Left lung (tissue), 10 donors: ENCODE measurements around the gene SYCP3. TPM values are rescaled to one million over a fixed set of nuclear protein-coding genes. Genes with fewer than 3 reads are reported as not detected.

ENCODE experiments used
- ATAC-seq: fragments of 200-7000 bp; cut with Tn5 transposase; one replicate; pipeline ENCODE4 v1.9.1; 2020; ENCODE audit warnings: moderate library complexity
- DNase-seq, 4 donors: peaks; one replicate each; pipeline ENCODE4 v3.0.0-alpha.2; 2013 to 2020
- H3K27ac ChIP-seq, 2 donors: fragments of 200-600 bp; sonication (generic) in 1 of 2; one replicate each; pipeline versions ENCODE4 v1.5.0 to v1.8.0; 2020 to 2021
- H3K27me3 ChIP-seq, 2 donors: fragments of 200-600 bp; sonication (generic) in 1 of 2; one replicate each; pipeline versions ENCODE4 v1.5.0 to v1.8.0; 2020 to 2021
- H3K36me3 ChIP-seq, 2 donors: fragments of 200-600 bp; sonication (generic) in 1 of 2; one replicate each; pipeline versions ENCODE4 v1.5.0 to v1.8.0; 2020 to 2021
- H3K4me1 ChIP-seq, 2 donors: fragments of 200-600 bp; one replicate each; pipeline ENCODE4 v1.8.0; 2021
- H3K4me3 ChIP-seq, 2 donors: fragments of 200-600 bp; sonication (generic) in 1 of 2; one replicate each; pipeline versions ENCODE4 v1.5.0 to v1.8.0; 2020 to 2021; ENCODE audit warnings: mild to moderate bottlenecking in 1 of 2
- H3K9me3 ChIP-seq, 2 donors: fragments of 200-600 bp; sonication (generic) in 1 of 2; one replicate each; pipeline versions ENCODE4 v1.5.0 to v1.8.0; 2020 to 2021
- CTCF ChIP-seq, 2 donors: fragments of 200-600 bp; sonication (generic) in 1 of 2; IDR thresholded peaks; one replicate each; pipeline versions ENCODE4 v1.5.0 to v1.8.0; 2021; ENCODE audit warnings: antibody characterized with exemption in 2 of 2
- intact Hi-C, 2 donors: fragments of 100-400 bp; cut with DNase I; formaldehyde crosslinking; loops; one replicate each; pipeline versions ENCODE4 v1.11.2 to v1.14.2; 2022
- polyA plus RNA-seq, 6 donors: library from polyadenylated mRNA; unstranded; fragments of 120-200 nt; gene quantifications; one replicate each; pipeline ENCODE4 v1.2.1, GENCODE V29; 2013; ENCODE audit not compliant: insufficient read length in 6 of 6
- total RNA-seq, 2 donors: library from RNA; stranded (reverse); fragmentation: NEBNext Ultra II Directional; extraction: Animal tissue kit (Norgen Biotek cat#: 25700); gene quantifications; one replicate each; pipeline ENCODE4 v1.2.1, GENCODE V29; 2021
- donor health status: DM: no; HTN: yes; CAD: no.
- donor health status: DM: no; HTN: no; CAD: no.

Gene SYCP3
- total and polyA plus RNA-seq, 8 donors, result 0.23 to 2.5 (median 1.2) TPM

DNA sequence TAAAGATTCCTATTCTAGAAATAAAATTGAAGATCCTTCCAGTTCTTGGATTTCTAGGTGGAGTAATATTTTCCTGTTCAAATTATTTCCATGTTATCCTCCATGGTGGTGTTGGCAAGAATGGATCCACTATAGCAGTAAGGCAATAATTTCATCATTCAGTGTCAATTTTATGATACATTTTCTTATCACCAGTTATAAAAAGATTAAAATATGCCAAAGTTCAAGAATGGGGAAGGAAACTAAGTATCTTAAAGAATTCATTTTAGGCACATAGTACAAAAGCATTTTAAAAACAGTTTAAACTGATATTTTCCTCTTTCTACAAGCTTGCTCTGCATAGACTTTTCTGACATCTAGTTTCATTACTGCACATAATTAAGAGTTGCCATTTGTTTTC is 19.1 kb downstream of the SYCP3 start:
- H3K27ac ChIP-seq, result no peak overlapping the region
- intact Hi-C loops, result no loop called here
- DNase-seq (no peak), ATAC-seq (no peak)
- no peaks in the 10 kb centered on the region for H3K27me3 ChIP-seq
- TF ChIP-seq CTCF (IDR thresholded peaks at IDR 0.05), result no peak
- H3K4me3 ChIP-seq, result no peak overlapping the region
- H3K9me3 ChIP-seq, result no peaks in the 10 kb centered on the region
- H3K36me3 ChIP-seq, result peaks cover 0 to 22% of the 10 kb centered on the region in 2 donors
- no peaks in the 10 kb centered on the region for H3K4me1 ChIP-seq

- TF ChIP-seq CTCF (IDR thresholded peaks at IDR 0.05), result no peak
- intact Hi-C loops, result no loop called here
- H3K4me3 ChIP-seq, result no peak overlapping the region
Observed at GRCh38 chr12:101719566-101719965, 19.7 kb downstream of the SYCP3 start.

DNA sequence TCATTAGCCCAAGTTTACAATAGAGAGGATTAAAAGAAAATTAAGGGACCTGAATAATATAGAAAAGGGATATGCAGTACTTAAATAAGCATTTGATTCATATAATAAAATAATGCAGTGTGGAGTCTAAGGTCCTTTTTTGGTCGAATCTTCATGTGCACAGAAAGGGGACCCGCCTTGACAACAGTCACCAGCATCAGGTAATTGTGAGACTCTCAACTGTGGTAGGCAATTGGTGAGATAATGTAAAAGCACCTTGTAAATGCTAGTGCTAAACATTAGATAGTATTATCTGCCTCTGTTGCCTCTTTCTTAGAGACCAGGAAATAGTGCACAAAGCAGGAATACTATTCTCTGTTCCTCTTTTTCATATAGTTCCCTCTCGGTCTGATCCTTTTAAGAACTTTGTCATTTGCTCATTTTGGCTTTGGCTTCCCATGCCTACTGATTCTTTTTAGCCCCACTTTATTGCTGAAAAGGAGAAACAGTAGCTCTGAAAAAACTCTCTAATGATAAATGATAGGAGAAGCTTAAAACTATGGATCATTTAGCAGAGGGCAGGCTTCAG is 24.3 kb downstream of the SYCP3 start:
- peaks cover 4 to 18% of the 10 kb centered on the region in 2 donors for H3K4me1 ChIP-seq
- no peaks in the 10 kb centered on the region for H3K36me3 ChIP-seq
- no peaks in the 10 kb centered on the region for H3K9me3 ChIP-seq
- no peaks in the 10 kb centered on the region for H3K27me3 ChIP-seq
- DNase-seq (no peak), ATAC-seq (peak; percentile 23)
- intact Hi-C loops, result no loop called here
- no peak overlapping the region for H3K27ac ChIP-seq
- no peak for TF ChIP-seq CTCF (IDR thresholded peaks at IDR 0.05)
- H3K4me3 ChIP-seq, result no peak overlapping the region

More at GRCh38 chr12:101719566-101719965, 19.7 kb downstream of the SYCP3 start:
- Histone ChIP-seq H3K36me3 (peaks cover 0 to 18% of the 10 kb centered on the region in 2 donors), H3K9me3 (no peaks in the 10 kb centered on the region), H3K27me3 (no peaks in the 10 kb centered on the region), H3K27ac (no peak overlapping the region), H3K4me1 (no peaks in the 10 kb centered on the region)
- ATAC-seq, result no peak
- DNase-seq, result no peak

DNA sequence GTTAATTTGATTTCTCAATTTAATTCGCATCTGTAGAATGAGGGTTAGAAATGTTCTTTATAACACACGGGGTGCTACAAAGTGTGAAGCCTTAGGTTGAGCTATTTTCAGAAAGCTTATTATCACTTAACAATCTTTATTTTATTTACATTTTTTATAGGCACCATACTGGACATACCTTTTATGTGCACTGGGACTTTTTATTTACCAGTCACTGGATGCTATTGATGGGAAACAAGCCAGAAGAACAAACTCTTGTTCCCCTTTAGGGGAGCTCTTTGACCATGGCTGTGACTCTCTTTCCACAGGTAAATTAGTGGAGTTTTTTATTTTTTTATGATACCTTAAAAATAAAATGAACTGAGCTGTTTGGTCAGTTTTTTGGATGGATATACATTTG is 25.3 kb downstream of the SYCP3 start:
- Histone ChIP-seq H3K36me3 (no peaks in the 10 kb centered on the region), H3K9me3 (no peaks in the 10 kb centered on the region), H3K4me1 (peaks cover 4 to 19% of the 10 kb centered on the region in 2 donors), H3K27me3 (no peaks in the 10 kb centered on the region), H3K4me3 (no peak overlapping the region), H3K27ac (peak overlapping the region in 1 of 2 donors; percentile 47)
- ATAC-seq (no peak), DNase-seq (no peak)
- intact Hi-C loops, result no loop called here
- TF ChIP-seq CTCF (IDR thresholded peaks at IDR 0.05), result no peak

GRCh38 chr12:101713059-101713682 is 26.1 kb downstream of the SYCP3 start:
- Histone ChIP-seq H3K4me1 (peaks cover 4 to 23% of the 10 kb centered on the region in 2 donors), H3K36me3 (no peaks in the 10 kb centered on the region), H3K4me3 (no peak overlapping the region), H3K27ac (peak overlapping the region in 1 of 2 donors; percentile 47), H3K9me3 (no peaks in the 10 kb centered on the region), H3K27me3 (no peaks in the 10 kb centered on the region)
- peak in 1 of 4 donors; percentile 53 for DNase-seq
- intact Hi-C loops, result no loop called here
- no peak for TF ChIP-seq CTCF (IDR thresholded peaks at IDR 0.05)
- peak; percentile 76 for ATAC-seq
